DND-41 (cell line): Measurements from ENCODE around the gene LMF2.

Experiments used
- ATAC-seq: fragments of 200-7000 bp; cut with Tn5 transposase; 3 replicates; pipeline ENCODE4 v1.9.1; 2021; ENCODE audit warnings: low read depth; ENCODE audit not compliant: insufficient read depth
- DNase-seq: peaks from one replicate; pipeline ENCODE4 v3.0.0-alpha.2; 2020
- H2AFZ ChIP-seq: 2 replicates; pipeline ENCODE4 v1.6.0; 2012; ENCODE audit warnings: low read depth, low read length
- H3K27ac ChIP-seq: 2 replicates; pipeline ENCODE4 v1.5.1; 2012; ENCODE audit warnings: low read length, inconsistent platforms
- H3K27me3 ChIP-seq: fragments of 200-600 bp; sonication (generic); 2 replicates; pipeline ENCODE4 v1.6.0; 2012; ENCODE audit warnings: low read length, mild to moderate bottlenecking, inconsistent platforms; ENCODE audit not compliant: insufficient read depth, poor library complexity
- H3K36me3 ChIP-seq: 2 replicates; pipeline ENCODE4 v1.5.1; 2012; ENCODE audit warnings: low read length, inconsistent platforms; ENCODE audit not compliant: insufficient read depth
- H3K4me1 ChIP-seq: 2 replicates; pipeline ENCODE4 v1.5.1; 2012; ENCODE audit warnings: mild to moderate bottlenecking, low read length; ENCODE audit not compliant: insufficient read depth
- H3K4me2 ChIP-seq: 2 replicates; pipeline ENCODE4 v1.6.0; 2012; ENCODE audit warnings: mild to moderate bottlenecking, moderate library complexity, low read length, inconsistent platforms; ENCODE audit not compliant: insufficient read depth
- H3K4me3 ChIP-seq, 2 experiments: fragments of 200-600 bp in 1 of 2; shearing (Covaris generic) in 1 of 2; 2 replicates each; pipeline ENCODE4 v1.5.1; 2012 to 2016; ENCODE audit warnings: inconsistent platforms in 2 of 2, low read length in 2 of 2, mild to moderate bottlenecking in 2 of 2, low read depth in 1 of 2, moderate library complexity in 1 of 2
- H3K79me2 ChIP-seq: 2 replicates; pipeline ENCODE4 v1.6.0; 2012; ENCODE audit warnings: low read length, inconsistent platforms; ENCODE audit not compliant: insufficient read depth
- H3K9ac ChIP-seq: 2 replicates; pipeline ENCODE4 v1.6.0; 2012; ENCODE audit warnings: low read depth, mild to moderate bottlenecking, inconsistent platforms, low read length, moderate library complexity
- H3K9me3 ChIP-seq: 2 replicates; pipeline ENCODE4 v1.5.1; 2012; ENCODE audit warnings: low read length, moderate library complexity, mild to moderate bottlenecking, inconsistent platforms; ENCODE audit not compliant: insufficient read depth, severe bottlenecking
- H4K20me1 ChIP-seq: 2 replicates; pipeline ENCODE4 v1.6.0; 2012; ENCODE audit warnings: low read length; ENCODE audit not compliant: insufficient read depth
- CTCF ChIP-seq: IDR thresholded peaks from 2 replicates; pipeline ENCODE4 v1.5.1; 2012; ENCODE audit warnings: borderline replicate concordance, low read length, moderate library complexity, mild to moderate bottlenecking; ENCODE audit not compliant: poor library complexity, severe bottlenecking; ENCODE audit errors: extremely low read depth
- EZH2 ChIP-seq: IDR thresholded peaks from 3 replicates; pipeline ENCODE4 v1.6.1; 2012; ENCODE audit warnings: borderline replicate concordance, low read depth, mild to moderate bottlenecking, moderate library complexity, low read length, inconsistent platforms; ENCODE audit not compliant: severe bottlenecking

LMF2 gene

DNA sequence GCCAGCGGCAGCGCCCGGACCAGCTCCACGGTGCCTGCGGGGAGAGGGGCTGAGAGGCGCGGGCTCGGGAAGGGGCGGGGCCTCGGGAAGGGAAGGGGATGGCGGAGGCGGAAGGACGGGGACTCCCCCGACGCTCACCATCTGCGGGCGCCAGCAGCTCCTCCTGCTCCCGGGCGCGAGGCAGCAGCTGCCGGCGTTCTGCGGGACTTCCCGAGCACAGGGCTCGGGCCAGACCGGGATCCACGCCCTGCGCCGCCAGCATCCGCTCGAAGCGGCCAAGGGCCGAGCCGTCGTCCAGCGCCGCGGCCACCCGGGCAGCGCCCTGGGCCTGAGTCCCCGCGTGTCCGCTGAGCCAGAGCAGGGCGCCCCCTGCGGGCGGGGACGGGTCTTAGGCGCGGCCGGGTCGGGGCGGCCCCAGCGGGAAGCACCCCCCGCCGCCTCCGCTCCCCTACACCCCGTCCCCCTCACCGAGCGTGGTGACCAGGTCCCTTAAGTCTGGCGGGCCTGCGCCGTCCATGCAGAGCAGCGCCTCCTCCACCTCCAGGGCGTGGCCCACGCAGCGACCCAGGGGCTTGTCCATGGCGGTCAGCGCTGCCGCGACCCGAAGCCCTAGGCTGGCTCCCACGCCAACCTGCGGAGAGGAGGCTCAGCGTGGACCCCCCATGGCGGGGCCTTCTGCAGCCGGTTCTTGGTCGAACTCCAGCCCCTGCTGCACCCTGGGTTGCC lies 18.8 kb upstream of the LMF2 start:
- H3K36me3 ChIP-seq: peaks cover 33% of the 10 kb centered on the region
- H3K9ac ChIP-seq: peak overlapping the region; percentile 74
- H3K4me3 ChIP-seq: peak overlapping the region; percentile 80 to 89
- peak overlapping the region; percentile 92 for H3K27ac ChIP-seq
- peak; percentile 71 for ATAC-seq
- H3K4me1 ChIP-seq: peaks cover 40% of the 10 kb centered on the region
- peak overlapping the region; percentile 98 for H3K4me2 ChIP-seq
- no peaks in the 10 kb centered on the region for H3K9me3 ChIP-seq
- H3K79me2 ChIP-seq: peaks cover 46% of the 10 kb centered on the region
- peaks cover 34% of the 10 kb centered on the region for H4K20me1 ChIP-seq
- H2AFZ ChIP-seq: peak overlapping the region; percentile 92
- TF ChIP-seq CTCF: peak; percentile 74
- no peak for TF ChIP-seq EZH2
- H3K27me3 ChIP-seq: no peaks in the 10 kb centered on the region
- peak; percentile 92 for DNase-seq

DNA sequence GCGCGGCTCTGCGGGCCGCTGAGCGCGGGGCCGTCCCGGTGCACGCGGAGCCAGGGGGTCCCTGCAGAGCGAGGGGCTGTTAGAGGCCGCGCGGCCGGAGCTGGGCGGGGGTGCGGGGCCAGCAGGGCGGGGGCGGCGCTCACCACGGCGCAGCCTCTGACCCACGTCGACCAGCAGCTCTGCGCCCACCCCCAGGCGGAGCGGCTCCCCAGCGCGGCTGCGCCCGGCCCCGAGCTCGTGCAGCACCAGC lies 18.3 kb upstream of the LMF2 start:
- no peaks in the 10 kb centered on the region for H3K27me3 ChIP-seq
- no peak for TF ChIP-seq EZH2
- no peak for TF ChIP-seq CTCF
- no peak for ATAC-seq
- no peaks in the 10 kb centered on the region for H3K9me3 ChIP-seq
- peak overlapping the region; percentile 80 to 89; a peak in 3 of 4 replicates for H3K4me3 ChIP-seq
- peak overlapping the region; percentile 98 for H3K4me2 ChIP-seq
- H2AFZ ChIP-seq: peak overlapping the region; percentile 92
- no peak for DNase-seq
- peaks cover 38% of the 10 kb centered on the region for H3K36me3 ChIP-seq
- H3K79me2 ChIP-seq: peaks cover 50% of the 10 kb centered on the region
- peaks cover 34% of the 10 kb centered on the region for H4K20me1 ChIP-seq
- peak overlapping the region; percentile 74 for H3K9ac ChIP-seq
- peaks cover 40% of the 10 kb centered on the region for H3K4me1 ChIP-seq
- H3K27ac ChIP-seq: peak overlapping the region; percentile 92

DNA sequence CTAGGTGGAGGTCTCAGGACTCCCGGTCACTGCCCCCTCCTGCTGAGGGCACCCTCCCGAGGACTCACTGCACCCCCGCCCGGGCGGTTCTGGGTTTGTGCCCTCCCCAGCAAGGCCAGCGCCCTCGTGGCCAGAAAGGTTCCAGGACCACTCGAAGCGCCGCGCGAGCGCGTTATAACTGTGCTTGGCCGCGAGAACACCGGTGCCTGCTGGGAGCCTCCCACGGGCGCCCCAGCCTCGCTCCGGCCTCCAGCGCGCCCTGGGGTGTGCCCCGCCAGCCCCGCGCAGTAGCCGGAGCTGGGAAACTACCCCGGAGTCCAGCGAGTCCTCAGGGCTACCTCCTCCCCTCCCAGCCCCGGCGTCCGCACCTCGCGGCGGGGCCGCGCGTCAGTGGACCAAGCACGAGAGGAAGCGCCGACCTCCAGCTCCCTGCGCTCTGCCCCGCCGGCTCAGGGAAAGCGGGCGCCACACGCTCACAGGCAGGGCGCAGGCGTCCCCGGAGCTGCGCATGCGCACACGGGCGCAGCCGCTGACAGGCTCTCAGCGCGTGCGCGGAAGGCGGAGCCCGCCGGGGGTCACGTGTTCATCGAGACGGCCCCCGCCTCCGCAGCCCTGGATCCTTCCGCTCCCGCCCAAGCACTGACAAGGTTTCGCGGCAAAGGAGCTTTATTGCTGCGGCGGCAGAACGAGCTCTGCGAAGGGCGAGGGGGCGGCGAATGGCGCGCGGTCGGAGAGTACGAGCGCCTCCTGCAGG lies 17.8 kb upstream of the LMF2 start, which contains the start of gene SCO2:
SCO2 (minus strand) TSS at position 495 of the 754 bp plus-strand sequence. CDS start 1,187 bp downstream, outside the sequence.
- H3K27ac ChIP-seq: peak within 1 kb of the TSS; percentile 92
- ATAC-seq (peak; percentile 73), DNase-seq (peak; percentile 98)
- H3K9me3 ChIP-seq: no peaks in the 10 kb centered on the region
- peaks cover 52% of the 10 kb centered on the region for H3K79me2 ChIP-seq
- H3K36me3 ChIP-seq: peaks cover 40% of the 10 kb centered on the region
- peaks cover 40% of the 10 kb centered on the region for H3K4me1 ChIP-seq
- H4K20me1 ChIP-seq: peaks cover 33% of the 10 kb centered on the region
- peak within 1 kb of the TSS; percentile 74 for H3K9ac ChIP-seq
- TF ChIP-seq CTCF: peak; percentile 70
- TF ChIP-seq EZH2: no peak
- peak within 1 kb of the TSS; percentile 92 for H2AFZ ChIP-seq
- H3K4me2 ChIP-seq: peak within 1 kb of the TSS; percentile 98
- peak within 1 kb of the TSS; percentile 80 to 89 for H3K4me3 ChIP-seq
- no peaks in the 10 kb centered on the region for H3K27me3 ChIP-seq
